ENCODE measurements around the gene NANOS3. TPM values are rescaled to one million over a fixed set of nuclear protein-coding genes. Genes with fewer than 3 reads are reported as not detected.

The NANOS3 gene
- total and polyA plus RNA-seq, 2 of the 13 experiments (the other 11 are each of a cell fraction or from before 2014, with no cell fraction given) = 0.21 TPM; not detected in 1

GRCh38 chr19:13905634-13906520, 28.9 kb downstream of the NANOS3 start, which contains the start of the genes BRME1 and CC2D1A (continued):
- TF ChIP-seq CTCF (CRISPR knock-in tag; IDR thresholded peaks at IDR 0.05) = peak; percentile 33
- TF ChIP-seq MZF1 (CRISPR knock-in tag; IDR thresholded peaks at IDR 0.05; ENCODE audit: borderline replicate concordance) = no peak
- TF ChIP-seq ZNF615 (CRISPR knock-in tag; IDR thresholded peaks at IDR 0.05; ENCODE audit: borderline replicate concordance) = no peak; the same call in 1 of the 2 replicates
- TF ChIP-seq DZIP1 (CRISPR knock-in tag; IDR thresholded peaks at IDR 0.05) = peak; percentile 83
- TF ChIP-seq ISX (CRISPR knock-in tag; conservative IDR thresholded peaks at IDR 0.05) = no peak
- peak; percentile 31; the same call in 1 of the 2 replicates for TF ChIP-seq ZBTB33 (CRISPR knock-in tag; IDR thresholded peaks at IDR 0.05)
- no peak for TF ChIP-seq ETS1 (CRISPR knock-in tag; IDR thresholded peaks at IDR 0.05)
- TF ChIP-seq ZNF224 (CRISPR knock-in tag; IDR thresholded peaks at IDR 0.05) = peak; percentile 32; the same call in 1 of the 2 replicates
- no peak; the same call in 1 of the 2 replicates for TF ChIP-seq ZBTB20 (CRISPR knock-in tag; IDR thresholded peaks at IDR 0.05; ENCODE audit: borderline replicate concordance, low read depth)

All from HepG2 (cell line).